Activated CD8-positive, alpha-beta memory T cell treated with anti-CD3 and anti-CD28 coated beads, Interleukin-2, amount 50 U/mL, for 24 hours (primary cell): ENCODE data around the gene SLC2A3.
"Not testable (repeated sequence)": the region's sequence is repeated elsewhere in the genome, so short reads cannot be mapped to it uniquely, and the experiment has no call there.

Experiments
- DNase-seq: peaks from one replicate; pipeline ENCODE4 v3.0.0-alpha.2; 2020; ENCODE audit errors: extremely low read depth

The SLC2A3 gene

GRCh38 chr12:7935590-7936581 lies at the start of gene SLC2A3:
TSS of gene SLC2A3 (minus strand) at chr12:7936187. CDS start at chr12:7936034, 153 bp downstream.
- DNase-seq = peak; percentile 56

GRCh38 chr12:7984900-7985299 lies 48.9 kb upstream of the SLC2A3 start:
- DNase-seq = no peak

- DNase-seq = not testable (repeated sequence)
Measured at GRCh38 chr12:7983460-7983859, 47.5 kb upstream of the SLC2A3 start.

GRCh38 chr12:7983019-7983418 lies 47.0 kb upstream of the SLC2A3 start:
- DNase-seq = not testable (repeated sequence)

- DNase-seq = not testable (repeated sequence)
Measured at GRCh38 chr12:7982332-7982735, 46.3 kb upstream of the SLC2A3 start.

DNA sequence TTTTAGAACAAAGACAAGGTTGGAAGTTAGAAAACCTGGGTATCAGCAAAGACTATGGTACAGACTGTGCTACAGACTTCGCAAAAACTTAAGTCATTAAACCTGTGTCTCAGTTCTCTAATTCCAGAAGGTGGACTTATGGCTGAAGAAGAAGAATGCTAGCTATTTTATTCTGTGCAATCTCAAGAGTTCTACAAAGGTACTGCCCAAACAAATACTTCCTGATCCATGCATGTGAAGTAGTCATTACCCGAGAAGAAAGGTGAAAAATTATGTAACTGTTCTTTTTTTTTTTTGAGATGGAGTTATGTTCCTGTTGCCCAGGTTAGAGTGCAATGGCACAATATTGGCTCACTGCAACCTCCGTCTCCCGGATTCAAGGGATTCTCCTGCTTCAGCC lies 45.5 kb upstream of the SLC2A3 start:
- DNase-seq = no peak

- not testable (repeated sequence) for DNase-seq
Measured at GRCh38 chr12:7977351-7978124, 41.6 kb upstream of the SLC2A3 start.

GRCh38 chr12:7973457-7973825 lies 37.5 kb upstream of the SLC2A3 start:
- DNase-seq = no peak

GRCh38 chr12:7972734-7973456 lies 36.9 kb upstream of the SLC2A3 start:
- no peak for DNase-seq

- not testable (repeated sequence) for DNase-seq
Measured at GRCh38 chr12:7972269-7972668, 36.3 kb upstream of the SLC2A3 start.

- DNase-seq = not testable (repeated sequence)
Measured at GRCh38 chr12:7971765-7972164, 35.8 kb upstream of the SLC2A3 start.

DNA sequence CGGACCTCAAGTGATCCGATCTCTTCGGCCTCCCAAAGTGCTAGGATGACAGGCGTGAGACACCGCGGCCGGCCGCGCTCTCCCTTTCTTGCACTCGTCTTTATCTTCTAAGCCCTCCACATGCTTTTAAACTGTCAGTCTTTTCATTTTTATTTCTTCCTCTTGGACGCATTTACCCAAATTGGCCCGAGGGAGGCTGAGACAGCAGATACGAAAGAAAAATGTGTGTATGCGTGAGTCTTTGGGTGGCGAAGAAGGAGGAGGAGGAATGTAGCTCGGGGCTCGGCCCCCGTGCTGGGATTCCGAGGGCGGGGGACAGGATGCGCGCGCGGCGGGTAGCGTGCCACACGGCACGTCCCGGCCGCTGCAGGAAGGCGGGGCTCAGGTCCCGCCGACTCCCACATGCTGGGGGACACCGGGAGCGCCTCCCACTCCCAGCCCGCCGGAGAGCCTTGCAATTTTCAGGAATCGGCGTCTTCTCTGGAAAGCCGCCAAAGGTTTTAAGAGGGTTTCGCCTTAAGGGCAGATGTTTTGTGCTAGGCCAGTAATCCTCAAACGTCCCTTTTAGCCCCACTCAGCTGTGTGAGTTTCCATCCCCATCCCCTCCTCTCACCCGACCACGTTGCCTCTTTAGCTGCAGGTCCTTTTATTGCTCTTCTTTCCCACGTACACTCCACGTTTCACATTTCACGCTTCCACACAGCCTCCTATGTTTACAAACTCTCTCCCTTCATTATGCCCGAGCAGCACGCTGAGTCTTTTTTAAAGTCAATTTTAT lies 34.7 kb upstream of the SLC2A3 start:
- peak; percentile 81 for DNase-seq

- DNase-seq = no peak
Measured at GRCh38 chr12:7966563-7966962, 30.6 kb upstream of the SLC2A3 start.

GRCh38 chr12:7964669-7965068 lies 28.7 kb upstream of the SLC2A3 start:
- DNase-seq = not testable (repeated sequence)

GRCh38 chr12:7961395-7962178 lies 25.6 kb upstream of the SLC2A3 start:
- no peak for DNase-seq

- DNase-seq = no peak
Measured at GRCh38 chr12:7959701-7960121, 23.7 kb upstream of the SLC2A3 start.

DNA sequence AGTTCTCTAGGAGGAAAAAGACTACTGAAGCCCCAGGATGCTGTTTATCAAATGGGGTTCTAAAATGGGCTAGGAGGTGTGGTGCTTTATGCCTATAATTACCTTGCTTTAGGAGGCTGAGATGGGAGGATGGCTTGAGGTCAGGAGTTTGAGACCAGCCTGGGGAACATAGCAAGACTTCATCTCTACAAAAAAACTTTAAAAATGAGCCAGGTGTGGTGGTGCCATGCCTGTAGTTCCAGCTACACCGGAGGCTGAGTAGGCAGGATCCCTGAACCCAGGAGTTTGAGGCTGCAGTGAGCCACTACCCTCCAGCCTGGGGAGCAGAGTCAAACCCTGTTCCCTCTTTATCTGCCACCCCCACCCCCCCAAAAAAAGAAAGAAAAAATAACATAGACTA lies 23.3 kb upstream of the SLC2A3 start:
- DNase-seq = no peak

GRCh38 chr12:7954877-7955276 lies 18.9 kb upstream of the SLC2A3 start:
- not testable (repeated sequence) for DNase-seq

- not testable (repeated sequence) for DNase-seq
Measured at GRCh38 chr12:7954418-7954817, 18.4 kb upstream of the SLC2A3 start.

DNA sequence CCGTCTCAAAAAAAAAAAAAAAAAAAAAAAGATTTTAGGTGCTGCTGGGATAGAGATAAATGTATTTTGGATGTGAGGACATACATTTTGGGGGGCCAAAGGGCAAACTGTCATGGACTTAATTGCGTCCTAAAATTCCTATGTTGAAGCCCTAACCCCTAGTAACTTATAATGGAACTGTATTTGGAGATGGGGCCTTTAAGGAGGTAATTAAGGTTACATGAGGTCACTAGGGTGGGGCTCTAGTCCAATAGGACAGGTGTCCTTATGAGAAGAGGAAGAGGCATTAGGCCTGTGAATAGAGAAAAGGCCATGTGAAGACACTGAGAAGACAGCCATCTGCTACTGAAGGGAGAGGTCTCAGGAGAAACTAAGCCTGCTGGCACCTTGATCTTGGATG lies 17.9 kb upstream of the SLC2A3 start:
- DNase-seq = not testable (repeated sequence)
